Gastrocnemius medialis (tissue), 4 donors: ENCODE results near the gene PLEKHH3. TPM values are rescaled to one million over a fixed set of nuclear protein-coding genes. Genes with fewer than 3 reads are reported as not detected.

Source experiments
- ATAC-seq, 2 donors: fragments of 150-250 bp; one replicate each; pipeline ENCODE4 v1.9.1; 2016
- DNase-seq, 2 donors: peaks; one replicate each; pipeline ENCODE4 v3.0.0-alpha.2; 2019
- H3K27ac ChIP-seq, 4 donors: fragments of 200-600 bp; sonication (generic); 1 replicate in 1 of 4; 2 replicates in 3 of 4; pipeline ENCODE4 v1.5.1; 2016 to 2018; ENCODE audit warnings: mild to moderate bottlenecking in 2 of 4, moderate library complexity in 1 of 4
- H3K27me3 ChIP-seq, 3 donors: fragments of 200-600 bp; sonication (generic) in 2 of 3; 1 replicate in 1 of 3; 2 replicates in 2 of 3; pipeline versions ENCODE4 v1.5.1 to v1.6.0; 2016 to 2019; ENCODE audit warnings: mild to moderate bottlenecking in 1 of 3, moderate library complexity in 1 of 3
- H3K36me3 ChIP-seq, 2 donors: fragments of 200-600 bp; sonication (generic) in 1 of 2; one replicate each; pipeline ENCODE4 v1.5.1; 2017 to 2018
- H3K4me1 ChIP-seq, 2 donors: fragments of 200-600 bp; sonication (generic) in 1 of 2; one replicate each; pipeline ENCODE4 v1.5.1; 2016 to 2017; ENCODE audit warnings: mild to moderate bottlenecking in 2 of 2
- H3K4me3 ChIP-seq, 4 donors: fragments of 200-600 bp; sonication (generic) in 3 of 4; 1 replicate in 1 of 4; 2 replicates in 3 of 4; pipeline ENCODE4 v1.5.1; 2016 to 2019; ENCODE audit warnings: mild to moderate bottlenecking in 2 of 4
- H3K9me3 ChIP-seq, 3 donors: fragments of 200-600 bp; sonication (generic) in 2 of 3; 1 replicate in 1 of 3; 2 replicates in 2 of 3; pipeline ENCODE4 v1.5.1; 2016 to 2019
- POLR2A ChIP-seq, 2 donors: fragments of 450-650 bp; IDR thresholded peaks; one replicate each; pipeline ENCODE4 v1.6.1; 2017; ENCODE audit warnings: antibody characterized with exemption in 2 of 2, mild to moderate bottlenecking in 2 of 2, moderate library complexity in 2 of 2
- in situ Hi-C, 4 donors: fragments of 200-750 bp; cut with MboI; loops; one replicate each; pipeline versions ENCODE4 v1.15.0 to v1.8.0; 2017; ENCODE audit warnings: low sequenced_read_pairs in 4 of 4
- intact Hi-C: fragments of 100-400 bp; cut with DNase I; formaldehyde crosslinking; loops from one replicate; pipeline ENCODE4 v1.15.1; 2023; ENCODE audit warnings: low total_unique reads
- total RNA-seq, 4 donors: library from RNA; depleted of rRNA; stranded (reverse); fragments of >200 nt; gene quantifications; one replicate each; pipeline versions ENCODE4 v1.1.0 to v1.2.3, GENCODE V29; 2016
- TF ChIP-seq, protein P1 (sequence below), 5 experiments: fragments of 450-650 bp in 3 of 5; fragments of 200-600 bp in 2 of 5; sonication (generic) in 2 of 5; IDR thresholded peaks in 4 of 5; conservative IDR thresholded peaks in 1 of 5; 1 replicate in 4 of 5; 2 replicates in 1 of 5; pipeline ENCODE4 v1.5.1; 2016 to 2019; ENCODE audit warnings: antibody characterized with exemption in 5 of 5, mild to moderate bottlenecking in 3 of 5, moderate library complexity in 3 of 5

PLEKHH3 gene
- total RNA-seq, 4 donors from 2014 or later = 13.4 to 36.0 (median 31.3) TPM

- ATAC-seq (no peak), DNase-seq (no peak)
- no peak overlapping the region for H3K27ac ChIP-seq
- H3K4me3 ChIP-seq = no peak overlapping the region
- no peak for TF ChIP-seq POLR2A (IDR thresholded peaks at IDR 0.05)
- TF ChIP-seq, protein P1, sequence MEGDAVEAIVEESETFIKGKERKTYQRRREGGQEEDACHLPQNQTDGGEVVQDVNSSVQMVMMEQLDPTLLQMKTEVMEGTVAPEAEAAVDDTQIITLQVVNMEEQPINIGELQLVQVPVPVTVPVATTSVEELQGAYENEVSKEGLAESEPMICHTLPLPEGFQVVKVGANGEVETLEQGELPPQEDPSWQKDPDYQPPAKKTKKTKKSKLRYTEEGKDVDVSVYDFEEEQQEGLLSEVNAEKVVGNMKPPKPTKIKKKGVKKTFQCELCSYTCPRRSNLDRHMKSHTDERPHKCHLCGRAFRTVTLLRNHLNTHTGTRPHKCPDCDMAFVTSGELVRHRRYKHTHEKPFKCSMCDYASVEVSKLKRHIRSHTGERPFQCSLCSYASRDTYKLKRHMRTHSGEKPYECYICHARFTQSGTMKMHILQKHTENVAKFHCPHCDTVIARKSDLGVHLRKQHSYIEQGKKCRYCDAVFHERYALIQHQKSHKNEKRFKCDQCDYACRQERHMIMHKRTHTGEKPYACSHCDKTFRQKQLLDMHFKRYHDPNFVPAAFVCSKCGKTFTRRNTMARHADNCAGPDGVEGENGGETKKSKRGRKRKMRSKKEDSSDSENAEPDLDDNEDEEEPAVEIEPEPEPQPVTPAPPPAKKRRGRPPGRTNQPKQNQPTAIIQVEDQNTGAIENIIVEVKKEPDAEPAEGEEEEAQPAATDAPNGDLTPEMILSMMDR (IDR thresholded peaks at IDR 0.05 in 4 of 5, conservative IDR thresholded peaks at IDR 0.05 in 1 of 5) = no peak
- no peaks in the 10 kb centered on the region for H3K27me3 ChIP-seq
- peaks cover 25 to 76% of the 10 kb centered on the region in 2 donors for H3K36me3 ChIP-seq
- intact Hi-C loops = no loop called here
- H3K4me1 ChIP-seq = no peaks in the 10 kb centered on the region
- H3K9me3 ChIP-seq = no peaks in the 10 kb centered on the region
- in situ Hi-C loops = loop anchor here in 2 of 4 donors (25.0 kb wide), 2 partner anchors 235 to 485 kb away; no protein-coding TSS in a partner anchor
These were observed 25.7 kb upstream of the PLEKHH3 start for GRCh38 chr17:42702446-42702845.

DNA sequence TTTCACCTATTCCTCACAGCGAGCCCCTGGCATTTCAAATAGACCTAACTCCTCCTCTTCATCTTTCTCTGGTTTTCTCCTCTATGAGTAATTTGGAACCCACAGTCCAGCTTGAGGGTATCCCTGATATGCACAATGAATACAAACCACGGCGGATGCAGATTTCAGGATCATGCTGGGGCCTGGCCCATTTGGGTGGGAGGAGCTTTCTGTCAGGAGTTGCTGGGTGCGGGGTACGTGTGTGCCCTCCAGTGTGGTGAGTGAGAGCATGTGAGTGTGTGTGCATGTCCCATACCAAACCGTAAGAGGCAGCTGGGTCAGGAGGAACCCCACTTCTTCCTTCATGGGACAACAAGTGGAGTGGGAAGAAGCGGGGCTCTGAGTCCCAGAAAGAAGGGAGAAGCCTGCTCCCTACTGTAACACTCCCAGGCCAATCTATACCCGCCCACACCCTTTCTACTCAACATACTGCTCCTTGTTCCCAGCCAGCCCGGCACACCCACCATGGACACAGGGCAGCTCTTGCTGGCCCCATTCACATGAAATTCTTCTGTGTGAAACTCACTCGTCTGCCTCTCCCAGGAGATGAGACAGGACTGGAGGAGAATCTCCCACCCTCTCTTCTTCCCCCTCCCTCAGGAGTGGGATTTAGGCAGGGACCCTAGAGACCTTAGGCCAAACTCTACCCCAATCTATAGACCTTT, 23.9 kb upstream of the PLEKHH3 start:
- no peaks in the 10 kb centered on the region for H3K27me3 ChIP-seq
- TF ChIP-seq POLR2A (IDR thresholded peaks at IDR 0.05) = no peak
- TF ChIP-seq, protein P1 (IDR thresholded peaks at IDR 0.05 in 4 of 5, conservative IDR thresholded peaks at IDR 0.05 in 1 of 5) = no peak
- no peak overlapping the region for H3K27ac ChIP-seq
- intact Hi-C loops (no loop called here), in situ Hi-C loops (loop anchor here in 2 of 4 donors (25.0 kb wide), 2 partner anchors 237 to 487 kb away; no protein-coding TSS in a partner anchor)
- H3K4me3 ChIP-seq = no peak overlapping the region
- H3K4me1 ChIP-seq = no peaks in the 10 kb centered on the region
- no peaks in the 10 kb centered on the region for H3K9me3 ChIP-seq
- DNase-seq = no peak
- no peak for ATAC-seq
- peaks cover 11 to 70% of the 10 kb centered on the region in 2 donors for H3K36me3 ChIP-seq

DNA sequence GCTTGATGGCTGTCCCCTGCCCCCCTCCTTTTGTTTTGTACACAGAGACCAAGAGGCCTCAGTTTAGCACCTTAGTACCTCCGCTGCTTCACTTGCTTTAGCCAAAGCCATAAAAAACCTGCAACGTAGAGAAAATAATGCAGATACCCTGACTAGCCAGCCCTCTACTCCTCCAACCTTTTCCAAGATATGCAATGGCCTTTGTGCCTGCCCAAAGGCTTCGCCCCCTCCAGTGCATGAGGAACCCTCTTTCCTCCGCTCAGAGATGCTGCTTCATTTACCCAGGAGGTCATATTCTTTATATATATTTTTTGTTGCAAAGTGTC, 22.6 kb upstream of the PLEKHH3 start:
- DNase-seq = no peak
- intact Hi-C loops (no loop called here), in situ Hi-C loops (loop anchor here in 2 of 4 donors (25.0 kb wide), 1 partner anchor 112 kb away; the partner anchor contains the start of gene PSMC3IP (in 2 of the 2))
- no peaks in the 10 kb centered on the region for H3K4me1 ChIP-seq
- H3K9me3 ChIP-seq = no peaks in the 10 kb centered on the region
- H3K36me3 ChIP-seq = peaks cover 9 to 56% of the 10 kb centered on the region in 2 donors
- ATAC-seq = no peak
- H3K27me3 ChIP-seq = no peaks in the 10 kb centered on the region
- no peak overlapping the region for H3K4me3 ChIP-seq
- TF ChIP-seq POLR2A (IDR thresholded peaks at IDR 0.05) = no peak
- TF ChIP-seq, protein P1 (IDR thresholded peaks at IDR 0.05 in 4 of 5, conservative IDR thresholded peaks at IDR 0.05 in 1 of 5) = no peak
- H3K27ac ChIP-seq = no peak overlapping the region

GRCh38 chr17:42698736-42699414, 22.1 kb upstream of the PLEKHH3 start:
- Histone ChIP-seq H3K27ac (no peak overlapping the region), H3K4me1 (no peaks in the 10 kb centered on the region), H3K36me3 (peaks cover 5 to 51% of the 10 kb centered on the region in 2 donors), H3K27me3 (no peaks in the 10 kb centered on the region), H3K9me3 (no peaks in the 10 kb centered on the region), H3K4me3 (no peak overlapping the region)
- in situ Hi-C loops = loop anchor here in 2 of 4 donors (25.0 kb wide), 1 partner anchor 112 kb away; the partner anchor contains the start of gene PSMC3IP (in 2 of the 2)
- no peak for TF ChIP-seq POLR2A (IDR thresholded peaks at IDR 0.05)
- TF ChIP-seq, protein P1 (IDR thresholded peaks at IDR 0.05 in 4 of 5, conservative IDR thresholded peaks at IDR 0.05 in 1 of 5) = no peak
- no peak for ATAC-seq
- intact Hi-C loops = no loop called here
- no peak for DNase-seq
